IPS-18a (cell line): ENCODE measurements around the gene CELF3.

Experiments used
- H3K27ac ChIP-seq: one replicate; pipeline ENCODE4 v1.5.1; 2013; ENCODE audit warnings: low read length
- H3K27me3 ChIP-seq: one replicate; pipeline ENCODE4 v1.6.1; 2013; ENCODE audit warnings: mild to moderate bottlenecking, low read length; ENCODE audit not compliant: control insufficient read depth, insufficient read depth
- H3K36me3 ChIP-seq: one replicate; pipeline ENCODE4 v1.6.1; 2013; ENCODE audit warnings: low read depth, low read length; ENCODE audit not compliant: control insufficient read depth
- H3K4me1 ChIP-seq: one replicate; pipeline ENCODE4 v1.6.1; 2013; ENCODE audit warnings: low read depth, low read length; ENCODE audit not compliant: control insufficient read depth
- H3K4me3 ChIP-seq: one replicate; pipeline ENCODE4 v1.5.1; 2013; ENCODE audit warnings: low read length
- H3K9ac ChIP-seq: one replicate; pipeline ENCODE4 v1.6.1; 2013; ENCODE audit warnings: mild to moderate bottlenecking, low read length, moderate library complexity
- H3K9me3 ChIP-seq: one replicate; pipeline ENCODE4 v1.6.1; 2013; ENCODE audit warnings: low read depth, low read length; ENCODE audit not compliant: control insufficient read depth

Gene CELF3

DNA sequence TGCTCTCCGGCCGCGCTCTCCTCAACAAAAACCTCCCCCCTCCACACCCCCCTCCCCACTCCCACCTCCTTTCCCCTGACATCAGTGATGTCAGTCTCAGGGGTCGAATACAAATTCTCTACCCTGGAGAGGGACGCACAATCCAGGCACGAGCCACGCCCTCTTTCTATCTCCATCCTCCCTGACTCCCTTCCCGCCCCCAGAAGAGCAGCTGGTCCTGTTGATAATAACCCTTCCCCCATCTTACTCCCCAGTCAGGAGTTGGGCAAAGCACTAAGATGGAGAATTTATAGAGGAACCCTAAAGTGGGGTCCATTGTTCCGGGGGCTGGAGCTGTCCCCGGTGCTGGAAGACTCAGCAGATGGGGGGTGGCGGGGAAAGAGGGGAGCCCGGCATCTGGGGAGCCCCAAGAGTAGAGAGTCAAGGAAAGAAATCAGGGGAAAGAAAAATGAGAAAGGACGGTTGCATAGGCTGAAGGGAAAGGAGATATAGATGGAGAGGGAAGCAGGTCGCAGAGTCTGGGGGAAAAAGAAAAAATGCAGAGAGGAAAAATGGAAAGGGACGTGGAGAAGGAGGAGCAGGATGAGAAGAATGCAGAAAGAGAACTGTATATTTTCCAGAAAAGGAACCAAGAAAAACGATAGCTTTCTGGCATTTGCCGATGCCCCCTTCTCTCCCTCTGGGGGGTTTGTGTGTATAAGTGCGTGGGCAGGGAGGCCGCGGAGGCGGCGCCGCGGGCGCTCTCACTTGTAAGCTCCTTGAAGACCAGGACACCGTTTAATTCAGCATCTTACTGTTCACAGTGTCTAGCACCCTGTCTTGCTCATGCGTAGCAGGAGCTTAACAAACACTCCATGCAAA is at the start of gene CELF3:
TSS of gene CELF3 (minus strand) at position 33 of the 861 bp plus-strand sequence. CDS start 783 bp downstream, outside the sequence.
- H3K9me3 ChIP-seq, result no peaks in the 10 kb centered on the region
- H3K27me3 ChIP-seq, result peaks cover 47% of the 10 kb centered on the region
- H3K4me3 ChIP-seq, result peak within 1 kb of the TSS; percentile 61
- H3K27ac ChIP-seq, result peak within 1 kb of the TSS; percentile 73
- H3K9ac ChIP-seq, result peak within 1 kb of the TSS; percentile 21
- H3K36me3 ChIP-seq, result no peaks in the 10 kb centered on the region
- H3K4me1 ChIP-seq, result peaks cover 11% of the 10 kb centered on the region

DNA sequence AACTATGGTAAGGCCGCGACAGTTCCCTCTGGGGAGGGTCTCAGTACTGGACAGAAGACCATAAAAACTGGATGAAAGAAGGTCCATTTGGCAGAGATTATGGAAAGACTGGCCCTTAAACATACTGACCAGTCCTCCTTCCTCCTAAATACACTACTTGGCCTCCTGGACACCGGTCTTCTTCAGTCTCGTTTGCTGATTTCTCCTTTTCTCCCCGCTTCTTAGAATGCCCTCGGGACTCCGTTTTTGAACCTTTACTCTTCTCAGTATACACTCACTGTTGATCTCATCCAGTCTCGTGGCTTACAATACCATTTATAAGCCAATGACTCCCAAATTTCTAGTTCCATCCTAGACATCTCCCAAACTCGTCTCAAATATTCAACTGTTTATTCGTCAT is 47.4 kb upstream of the CELF3 start:
- no peaks in the 10 kb centered on the region for H3K9me3 ChIP-seq
- peak overlapping the region; percentile 87 for H3K4me3 ChIP-seq
- H3K36me3 ChIP-seq, result peaks cover 28% of the 10 kb centered on the region
- H3K9ac ChIP-seq, result peak overlapping the region; percentile 82
- H3K27ac ChIP-seq, result peak overlapping the region; percentile 75
- no peaks in the 10 kb centered on the region for H3K27me3 ChIP-seq
- H3K4me1 ChIP-seq, result peaks cover 9% of the 10 kb centered on the region

DNA sequence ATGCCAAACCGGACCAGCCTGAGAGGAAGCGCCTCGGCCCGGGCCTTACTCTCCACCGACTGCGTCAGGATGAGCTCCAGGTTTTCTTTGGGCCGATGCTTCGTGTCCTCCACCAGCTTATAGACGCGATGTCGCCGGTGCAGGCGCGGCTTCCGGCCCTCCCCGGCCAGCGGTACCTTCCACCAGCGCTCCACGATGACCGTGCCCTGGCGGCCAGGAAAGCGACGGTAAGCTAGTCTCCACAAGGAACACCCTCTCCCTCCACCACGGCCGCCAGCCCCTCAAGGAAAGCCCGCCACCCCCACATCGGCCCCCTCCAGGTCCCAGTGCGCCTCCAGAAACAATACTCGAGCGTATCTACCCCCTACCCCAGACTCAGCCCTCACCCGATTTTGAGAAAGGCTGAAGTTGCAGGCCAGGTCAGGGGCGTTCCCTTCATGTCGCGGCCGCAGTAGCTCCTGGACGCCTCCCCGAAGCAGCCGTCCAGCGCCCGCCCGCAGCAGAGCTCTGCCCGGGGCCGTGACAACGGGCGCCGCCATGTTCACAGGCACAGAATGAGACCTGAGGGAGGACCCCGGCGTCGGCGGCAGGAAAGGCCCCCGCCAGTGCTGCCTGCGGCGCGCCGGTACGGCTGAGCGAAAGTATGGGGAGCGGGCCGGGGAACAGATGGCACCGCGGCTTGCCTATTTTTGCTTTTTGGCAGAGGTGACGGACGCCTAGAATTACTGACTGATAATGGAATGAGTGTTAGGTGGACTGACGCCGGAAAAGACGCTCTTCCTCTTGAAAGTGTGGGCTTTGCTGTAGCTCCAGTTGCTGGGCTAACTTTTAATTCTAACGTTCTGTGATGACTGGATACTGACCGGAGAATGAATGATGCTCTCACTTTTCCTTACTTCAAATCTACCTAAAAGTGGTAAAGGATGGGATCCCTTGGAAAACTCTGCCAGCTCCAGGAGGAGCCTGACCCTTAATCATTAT is 46.6 kb upstream of the CELF3 start, which contains the start of gene MRPL9:
TSS of gene MRPL9 (minus strand) at position 556 of the 981 bp plus-strand sequence. CDS start at position 539, 17 bp downstream.
- Histone ChIP-seq H3K4me1 (peaks cover 9% of the 10 kb centered on the region), H3K9me3 (no peaks in the 10 kb centered on the region), H3K27ac (peak within 1 kb of the TSS; percentile 75), H3K9ac (peak within 1 kb of the TSS; percentile 82), H3K27me3 (no peaks in the 10 kb centered on the region), H3K36me3 (peaks cover 34% of the 10 kb centered on the region), H3K4me3 (peak within 1 kb of the TSS; percentile 87)

DNA sequence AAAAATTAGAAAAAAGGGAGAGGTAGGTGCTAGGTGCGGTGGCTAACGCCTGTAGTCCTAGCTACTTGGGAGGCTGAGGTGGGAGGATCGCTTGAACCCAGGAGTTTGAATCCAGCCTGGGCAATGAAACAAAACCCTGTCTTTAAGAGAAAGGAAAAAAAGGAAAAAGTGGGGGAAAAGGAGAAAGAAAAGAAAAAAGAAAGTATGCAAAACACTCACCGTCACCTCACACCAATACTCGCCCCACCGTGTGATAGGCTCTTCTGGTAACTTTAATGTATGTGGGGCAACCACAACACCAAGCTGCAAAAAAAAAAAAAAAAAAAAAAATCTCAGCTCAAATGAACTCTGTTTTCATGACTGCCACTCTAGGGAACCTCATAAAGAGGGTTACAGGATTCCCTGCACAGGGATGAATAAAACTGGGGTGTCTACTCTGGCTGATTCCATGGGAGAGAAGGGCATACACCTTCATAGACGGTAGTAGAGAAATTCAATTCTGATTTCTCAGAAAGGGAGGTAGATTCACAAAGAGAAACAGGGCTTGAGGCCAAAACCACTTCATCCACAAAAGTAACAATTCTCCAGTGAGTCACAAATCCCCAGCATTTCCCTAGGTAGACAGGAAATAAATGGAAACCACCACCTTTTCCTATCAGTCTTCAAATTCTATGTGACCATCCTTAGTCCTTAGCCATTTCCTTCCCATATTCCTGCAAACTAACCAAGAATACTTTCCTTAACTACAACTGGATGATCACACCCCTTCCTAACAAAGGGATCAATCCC is 44.2 kb upstream of the CELF3 start:
- Histone ChIP-seq H3K4me3 (no peak overlapping the region), H3K27me3 (no peaks in the 10 kb centered on the region), H3K27ac (no peak overlapping the region), H3K9ac (no peak overlapping the region), H3K9me3 (no peaks in the 10 kb centered on the region), H3K36me3 (peaks cover 36% of the 10 kb centered on the region), H3K4me1 (peaks cover 9% of the 10 kb centered on the region)

DNA sequence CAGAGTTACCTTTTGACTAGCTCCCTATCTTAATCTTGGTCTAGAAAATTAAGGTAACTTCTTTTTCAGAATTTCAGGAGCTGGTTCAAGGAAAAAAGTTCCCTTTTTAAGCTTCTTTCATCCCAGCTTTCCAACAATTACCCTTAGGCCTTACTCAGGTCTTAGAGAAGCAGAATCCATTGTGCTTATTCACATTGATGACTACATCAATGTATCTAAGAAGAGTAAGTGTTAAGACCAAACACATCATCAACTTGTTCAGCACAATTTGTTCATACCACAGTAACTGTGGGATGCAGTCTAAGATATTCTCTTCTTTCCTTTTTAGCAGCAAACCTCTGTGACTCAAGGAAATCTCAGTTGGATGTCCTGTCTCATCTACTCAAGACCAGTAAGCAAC is 42.6 kb upstream of the CELF3 start:
- no peaks in the 10 kb centered on the region for H3K9me3 ChIP-seq

DNA sequence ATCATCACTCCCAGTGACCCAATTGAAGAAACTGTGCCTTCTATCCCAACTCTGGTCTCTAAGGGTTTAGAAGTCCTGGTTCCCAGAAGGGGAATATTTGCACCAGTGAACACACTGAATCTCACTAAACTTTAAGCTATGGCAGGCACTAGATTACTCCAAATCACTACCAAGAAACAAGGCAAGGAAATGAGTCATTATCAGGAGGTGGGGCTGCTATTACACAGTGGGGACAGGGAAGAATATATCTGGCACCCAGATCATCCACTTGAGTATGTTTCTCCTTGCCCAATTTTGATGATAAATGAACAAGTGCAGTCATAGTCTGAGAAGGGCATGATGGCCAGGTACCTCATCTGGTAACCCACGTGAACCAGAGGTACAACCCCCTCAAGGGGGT is 39.7 kb upstream of the CELF3 start:
- no peak overlapping the region for H3K9ac ChIP-seq
- no peaks in the 10 kb centered on the region for H3K9me3 ChIP-seq
- no peak overlapping the region for H3K4me3 ChIP-seq
- H3K36me3 ChIP-seq, result peaks cover 26% of the 10 kb centered on the region
- H3K27me3 ChIP-seq, result no peaks in the 10 kb centered on the region
- H3K4me1 ChIP-seq, result no peaks in the 10 kb centered on the region
- H3K27ac ChIP-seq, result no peak overlapping the region

More for the DNA sequence above, 42.6 kb upstream of the CELF3 start:
- H3K27ac ChIP-seq, result no peak overlapping the region
- H3K4me3 ChIP-seq, result no peak overlapping the region
- no peak overlapping the region for H3K9ac ChIP-seq
- H3K27me3 ChIP-seq, result no peaks in the 10 kb centered on the region
- peaks cover 9% of the 10 kb centered on the region for H3K4me1 ChIP-seq
- peaks cover 36% of the 10 kb centered on the region for H3K36me3 ChIP-seq

DNA sequence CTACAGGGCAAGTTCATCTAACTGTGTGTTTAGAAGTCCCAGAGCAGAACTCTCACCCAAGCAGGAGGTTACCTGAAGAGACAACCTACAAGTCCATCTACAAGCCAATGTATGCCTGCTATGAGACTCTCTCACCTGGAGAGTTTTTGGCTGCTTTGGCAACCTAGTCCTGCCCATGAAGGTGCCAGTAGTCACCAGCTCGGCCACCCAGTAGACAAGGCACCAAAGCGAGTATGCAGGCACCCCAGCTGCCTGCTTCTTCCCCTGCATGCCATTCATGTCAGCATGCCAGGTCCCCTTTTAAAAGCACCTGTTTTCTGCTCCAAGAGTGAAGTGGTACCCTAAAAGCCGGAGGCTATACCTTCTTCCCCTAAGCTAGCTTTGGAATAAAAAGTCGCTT is 24.9 kb upstream of the CELF3 start:
- no peak overlapping the region for H3K27ac ChIP-seq
- H3K9me3 ChIP-seq, result peaks cover 15% of the 10 kb centered on the region
- no peaks in the 10 kb centered on the region for H3K36me3 ChIP-seq
- H3K4me3 ChIP-seq, result no peak overlapping the region
- no peaks in the 10 kb centered on the region for H3K27me3 ChIP-seq
- no peaks in the 10 kb centered on the region for H3K4me1 ChIP-seq
- no peak overlapping the region for H3K9ac ChIP-seq

DNA sequence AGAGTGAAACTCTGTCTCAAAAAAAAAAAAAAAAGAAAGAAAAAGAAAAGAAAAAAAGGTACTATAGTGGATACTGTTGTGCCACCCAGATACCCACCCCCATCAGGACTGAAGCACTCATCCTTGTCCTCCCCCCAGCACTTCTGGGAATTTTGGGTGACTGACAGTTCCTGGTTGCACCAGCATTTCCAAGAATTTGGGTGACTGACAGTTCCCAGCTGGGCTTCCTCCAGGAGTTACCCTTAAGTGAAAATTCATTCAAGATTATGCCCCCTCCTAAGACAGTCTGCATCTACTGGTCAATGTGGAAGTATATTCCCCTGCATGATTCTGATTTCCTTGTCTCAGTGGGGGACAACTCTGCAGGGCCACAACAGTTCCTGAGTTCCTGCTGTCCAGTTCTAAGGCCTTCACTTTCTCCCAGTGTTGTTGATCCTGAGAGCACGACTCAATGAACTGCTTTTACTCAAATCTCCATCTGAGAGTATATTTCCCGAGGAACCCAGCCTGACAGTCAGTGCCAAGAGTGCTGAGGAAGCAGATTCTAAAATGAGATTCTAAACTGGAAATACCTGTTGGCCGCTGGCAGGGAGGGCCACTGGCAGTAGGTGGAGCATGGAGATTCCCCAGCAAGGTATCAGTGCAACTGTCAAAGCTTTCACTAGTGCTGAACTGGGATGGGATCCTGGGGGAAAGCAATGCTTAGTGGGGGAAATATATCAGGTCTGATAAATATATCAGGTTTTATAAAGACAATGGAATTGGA is 23.2 kb upstream of the CELF3 start:
- H3K27me3 ChIP-seq, result no peaks in the 10 kb centered on the region
- no peak overlapping the region for H3K27ac ChIP-seq
- no peaks in the 10 kb centered on the region for H3K36me3 ChIP-seq
- H3K4me3 ChIP-seq, result no peak overlapping the region
- peaks cover 2% of the 10 kb centered on the region for H3K4me1 ChIP-seq
- H3K9me3 ChIP-seq, result peaks cover 15% of the 10 kb centered on the region
- no peak overlapping the region for H3K9ac ChIP-seq

DNA sequence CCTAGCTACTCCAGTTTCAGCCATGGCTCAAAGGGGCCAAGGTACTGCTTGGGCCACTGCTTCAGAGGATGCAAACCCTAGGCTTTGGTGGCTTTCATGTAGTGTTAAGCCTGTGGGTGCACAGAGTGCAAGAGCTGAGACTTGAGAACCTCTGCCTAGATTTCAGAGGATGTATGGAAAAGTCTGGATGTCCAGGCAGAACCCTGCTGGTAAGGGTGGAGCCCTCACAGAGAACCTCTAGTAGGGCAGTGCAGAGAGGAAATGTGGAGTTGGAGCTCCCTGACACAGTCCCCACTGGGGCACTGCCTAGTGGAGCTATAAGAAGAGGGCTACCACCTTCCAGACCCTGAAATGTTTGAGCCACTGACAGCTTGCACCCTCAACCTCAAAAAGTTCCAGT is 20.9 kb upstream of the CELF3 start:
- Histone ChIP-seq H3K27me3 (no peaks in the 10 kb centered on the region), H3K27ac (no peak overlapping the region), H3K36me3 (no peaks in the 10 kb centered on the region), H3K4me1 (peaks cover 4% of the 10 kb centered on the region), H3K4me3 (no peak overlapping the region), H3K9ac (no peak overlapping the region), H3K9me3 (peaks cover 15% of the 10 kb centered on the region)

DNA sequence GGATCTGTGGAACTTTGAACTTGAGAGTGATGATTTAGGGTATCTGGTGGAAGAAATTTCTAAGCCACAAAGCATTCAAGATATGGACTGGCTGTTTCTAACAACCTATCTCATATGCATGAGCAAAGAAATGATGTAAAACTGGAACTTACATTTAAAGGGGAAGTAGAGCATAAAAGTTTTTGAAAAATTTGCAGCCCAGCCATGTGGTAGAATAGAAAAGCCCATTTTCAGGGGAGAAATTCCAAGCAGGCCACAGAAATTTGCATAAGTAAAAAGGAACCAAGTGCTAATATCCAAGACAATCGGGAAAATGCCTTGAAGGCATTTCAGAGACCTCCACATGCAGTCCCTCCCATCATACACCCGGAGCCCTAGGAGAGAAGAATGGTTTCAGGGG is 20.4 kb upstream of the CELF3 start:
- Histone ChIP-seq H3K27ac (no peak overlapping the region), H3K9me3 (peaks cover 15% of the 10 kb centered on the region), H3K4me1 (peaks cover 4% of the 10 kb centered on the region), H3K4me3 (no peak overlapping the region), H3K9ac (no peak overlapping the region), H3K36me3 (no peaks in the 10 kb centered on the region), H3K27me3 (no peaks in the 10 kb centered on the region)
